HCT116 (cell line): ENCODE results near the gene AVPI1. TPM values are rescaled to one million over a fixed set of nuclear protein-coding genes. Genes with fewer than 3 reads are reported as not detected.

Experiments
- ATAC-seq: fragments of 200-7000 bp; cut with Tn5 transposase; 2 replicates; pipeline ENCODE4 v1.9.1; 2020; ENCODE audit warnings: mild to moderate bottlenecking, moderate library complexity
- BruUV-seq: library from RNA; stranded (reverse); fragments of 400-500 nt; replicated peaks from 2 replicates; lab custom pipeline; 2021; lab: Mats Ljungman, UMichigan
- CTCF ChIA-PET: fragments of 300-600 bp; sonication (Branson Sonifier 250); formaldehyde crosslinking; loops from one replicate; lab custom pipeline; 2021; ENCODE audit warnings: antibody characterized with exemption; lab: Charles Lee
- POLR2A ChIA-PET: fragments of 300-600, 350-600 bp; sonication (Branson Sonifier 250); formaldehyde crosslinking; loops from one replicate; lab custom pipeline; 2021; ENCODE audit warnings: antibody characterized with exemption; lab: Charles Lee
- RAD21 ChIA-PET, 2 experiments: fragments of 300-600 bp; sonication (Branson Sonifier 250); formaldehyde crosslinking; loops; one replicate each; lab custom pipeline; 2023; ENCODE audit warnings: low total read pairs in 2 of 2; ENCODE audit not compliant: uncharacterized antibody in 2 of 2, unreplicated experiment in 2 of 2, low non-redundant PET in 1 of 2; lab: Charles Lee
- DNase-seq: peaks from one replicate; pipeline ENCODE4 v3.0.0-alpha.2; 2010; ENCODE audit warnings: low read depth, low spot score
- H2AFZ ChIP-seq: fragments of 200-600 bp; shearing (Covaris generic), sonication (generic); 2 replicates; pipeline ENCODE4 v1.6.1; 2017; ENCODE audit warnings: low read depth, mixed run types, mixed read lengths, antibody characterized with exemption, low read length; ENCODE audit not compliant: poor library complexity, severe bottlenecking
- H3K27ac ChIP-seq: 2 replicates; pipeline ENCODE4 v1.5.1; 2012; ENCODE audit warnings: low read depth, low read length
- H3K27me3 ChIP-seq: fragments of 200-600 bp; sonication (generic); 2 replicates; pipeline ENCODE4 v1.6.1; 2016; ENCODE audit warnings: mixed run types, low read length, mixed read lengths; ENCODE audit not compliant: insufficient read depth
- H3K36me3 ChIP-seq, 2 experiments: fragments of 200-500 bp in 1 of 2; fragments of 200-600 bp in 1 of 2; sonication (Bioruptor generic) in 1 of 2; sonication (generic) in 1 of 2; 2 replicates each; pipeline versions ENCODE4 v1.5.1 to v1.6.1; 2014 to 2016; ENCODE audit warnings: low read length in 2 of 2, inconsistent platforms in 1 of 2, mixed read lengths in 1 of 2, mixed run types in 1 of 2; ENCODE audit not compliant: insufficient read depth in 2 of 2, control insufficient read depth in 1 of 2
- H3K4me1 ChIP-seq, 2 experiments: fragments of 200-600 bp in 1 of 2; sonication (generic) in 1 of 2; 2 replicates each; pipeline versions ENCODE4 v1.5.1 to v1.6.1; 2012 to 2017; ENCODE audit warnings: low read length in 2 of 2, inconsistent platforms in 1 of 2, mild to moderate bottlenecking in 1 of 2, mixed read lengths in 1 of 2, mixed run types in 1 of 2, moderate library complexity in 1 of 2; ENCODE audit not compliant: insufficient read depth in 2 of 2, control insufficient read depth in 1 of 2
- H3K4me2 ChIP-seq: fragments of 200-600 bp; sonication (generic); 2 replicates; pipeline ENCODE4 v1.6.1; 2017; ENCODE audit warnings: mixed run types, low read length, mixed read lengths
- H3K4me3 ChIP-seq, 2 experiments: fragments of 200-600 bp in 1 of 2; sonication (generic) in 1 of 2; replicated peaks in 1 of 2; 2 replicates each; pipeline ENCODE4 v1.5.1; 2011 to 2016; ENCODE audit warnings: low read length in 2 of 2, control low read depth in 1 of 2, low read depth in 1 of 2, mild to moderate bottlenecking in 1 of 2, mixed read lengths in 1 of 2, mixed run types in 1 of 2
- H3K79me2 ChIP-seq: fragments of 200-600 bp; sonication (generic); 2 replicates; pipeline ENCODE4 v1.6.1; 2017; ENCODE audit warnings: mild to moderate bottlenecking, mixed run types, low read length, moderate library complexity, mixed read lengths; ENCODE audit not compliant: insufficient read depth
- H3K9ac ChIP-seq: fragments of 200-600 bp; sonication (generic); 2 replicates; pipeline ENCODE4 v1.6.1; 2016; ENCODE audit warnings: low read length, mixed read lengths
- H3K9me2 ChIP-seq: fragments of 200-600 bp; sonication (generic), shearing (Covaris generic); 2 replicates; pipeline ENCODE4 v1.6.1; 2017; ENCODE audit warnings: mixed run types, mild to moderate bottlenecking, moderate library complexity; ENCODE audit not compliant: insufficient read depth
- H3K9me3 ChIP-seq, 2 experiments: fragments of 200-500 bp in 1 of 2; fragments of 200-600 bp in 1 of 2; sonication (Bioruptor generic) in 1 of 2; sonication (generic) in 1 of 2; 2 replicates each; pipeline ENCODE4 v1.6.1; 2014 to 2017; ENCODE audit warnings: low read length in 2 of 2, mixed read lengths in 2 of 2, inconsistent platforms in 1 of 2, low read depth in 1 of 2, mild to moderate bottlenecking in 1 of 2, mixed run types in 1 of 2, moderate library complexity in 1 of 2; ENCODE audit not compliant: control insufficient read depth in 1 of 2, insufficient read depth in 1 of 2
- H4K20me1 ChIP-seq: fragments of 200-600 bp; sonication (generic), shearing (Covaris generic); 2 replicates; pipeline ENCODE4 v1.6.1; 2017; ENCODE audit warnings: mixed run types, mild to moderate bottlenecking, moderate library complexity; ENCODE audit not compliant: insufficient read depth
- CEBPB ChIP-seq: IDR thresholded peaks from 2 replicates; pipeline ENCODE4 v1.6.1; 2012; ENCODE audit warnings: low read depth
- CTCF ChIP-seq, 3 experiments: fragments of 200-600 bp in 1 of 3; sonication (generic) in 1 of 3; IDR thresholded peaks in 2 of 3; conservative IDR thresholded peaks in 1 of 3; 2 replicates each; pipeline ENCODE4 v1.5.1; 2012 to 2017; ENCODE audit warnings: low read depth in 2 of 3, low read length in 2 of 3, antibody characterized with exemption in 1 of 3, borderline replicate concordance in 1 of 3, control low read depth in 1 of 3, mild to moderate bottlenecking in 1 of 3, mixed read lengths in 1 of 3, mixed run types in 1 of 3, moderate library complexity in 1 of 3; ENCODE audit not compliant: insufficient read depth in 1 of 3
- EGR1 ChIP-seq: IDR thresholded peaks from 2 replicates; pipeline ENCODE4 v1.6.1; 2012; ENCODE audit warnings: low read depth
- ELF1 ChIP-seq: IDR thresholded peaks from 2 replicates; pipeline ENCODE4 v1.6.1; 2012; ENCODE audit warnings: low read depth, borderline replicate concordance
- EZH2 ChIP-seq: fragments of 200-600 bp; sonication (generic); IDR thresholded peaks from 2 replicates; pipeline ENCODE4 v1.6.1; 2017; ENCODE audit warnings: antibody characterized with exemption, mixed run types
- EZH2phosphoT487 ChIP-seq: fragments of 200-600 bp; IDR thresholded peaks from 2 replicates; pipeline ENCODE4 v1.6.1; 2018; ENCODE audit warnings: antibody characterized with exemption, borderline replicate concordance
- FOSL1 ChIP-seq: IDR thresholded peaks from 2 replicates; pipeline ENCODE4 v1.6.1; 2012; ENCODE audit warnings: low read depth
- JUND ChIP-seq: IDR thresholded peaks from 2 replicates; pipeline ENCODE4 v1.6.1; 2012
- POLR2A ChIP-seq: IDR thresholded peaks from 2 replicates; pipeline ENCODE4 v1.7.0; 2011; ENCODE audit warnings: borderline replicate concordance; ENCODE audit not compliant: insufficient read depth, insufficient read length; ENCODE audit errors: extremely low read depth
- POLR2AphosphoS5 ChIP-seq: IDR thresholded peaks from 2 replicates; pipeline ENCODE4 v1.6.1; 2011; ENCODE audit warnings: mild to moderate bottlenecking, low read depth, low read length, moderate library complexity
- RAD21 ChIP-seq: IDR thresholded peaks from 2 replicates; pipeline ENCODE4 v1.6.1; 2012; ENCODE audit warnings: low read depth, mild to moderate bottlenecking
- REST ChIP-seq: IDR thresholded peaks from 2 replicates; pipeline ENCODE4 v1.6.1; 2012; ENCODE audit warnings: low read depth
- SP1 ChIP-seq: IDR thresholded peaks from 2 replicates; pipeline ENCODE4 v1.6.1; 2012; ENCODE audit warnings: low read depth
- SRF ChIP-seq: IDR thresholded peaks from 2 replicates; pipeline ENCODE4 v1.6.1; 2012; ENCODE audit warnings: low read depth
- TCF7L2 ChIP-seq: IDR thresholded peaks from 2 replicates; pipeline ENCODE4 v1.7.0; 2011; ENCODE audit warnings: borderline replicate concordance, inconsistent platforms; ENCODE audit not compliant: insufficient read depth, insufficient read length; ENCODE audit errors: extremely low read depth
- ZBTB33 ChIP-seq: IDR thresholded peaks from 2 replicates; pipeline ENCODE4 v1.6.1; 2011; ENCODE audit warnings: mild to moderate bottlenecking, low read length, moderate library complexity; ENCODE audit not compliant: insufficient replicate concordance; ENCODE audit errors: extremely low read depth
- ZFX ChIP-seq: fragments of 450-650 bp; IDR thresholded peaks from 2 replicates; pipeline ENCODE4 v1.6.1; 2017
- ZNF274 ChIP-seq: fragments of 200-500 bp; sonication (Bioruptor generic); IDR thresholded peaks from 2 replicates; pipeline ENCODE4 v1.6.1; 2014; ENCODE audit warnings: mild to moderate bottlenecking, low read depth, low read length, inconsistent platforms
- intact Hi-C: fragments of 100-400 bp; cut with micrococcal nuclease; formaldehyde crosslinking; loops from 2 replicates; pipeline ENCODE4 v1.10.0; 2022
- total RNA-seq: library from RNA; stranded (reverse); gene quantifications from one replicate; pipeline ENCODE4 v1.2.1, GENCODE V29; 2021; ENCODE audit not compliant: unreplicated experiment

The AVPI1 gene
- total RNA-seq, 1 experiment from 2014 or later = 26.7 TPM

DNA sequence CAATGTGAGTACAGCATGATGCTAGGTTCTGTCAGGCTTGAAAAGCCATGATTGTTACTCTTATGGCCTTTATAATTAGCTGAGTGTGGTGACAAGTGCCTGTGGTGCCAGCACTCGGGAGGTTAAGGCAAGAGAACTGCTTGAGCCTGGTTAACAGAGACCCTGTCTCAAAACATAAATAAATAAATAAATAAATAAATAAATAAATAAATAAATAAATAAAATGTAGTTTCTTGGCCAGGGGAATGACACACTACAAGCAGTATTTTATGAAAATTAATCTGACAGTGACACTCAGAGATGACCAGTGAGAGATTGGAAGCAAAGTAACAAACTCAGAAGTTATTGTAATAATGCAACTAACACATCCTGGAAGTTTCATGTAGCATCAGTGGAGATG lies 51.5 kb downstream of the AVPI1 start:
- Histone ChIP-seq H3K4me2 (no peak overlapping the region), H3K27me3 (no peaks in the 10 kb centered on the region), H4K20me1 (no peaks in the 10 kb centered on the region), H3K9me2 (no peaks in the 10 kb centered on the region), H3K9ac (no peak overlapping the region), H3K4me3 (no peak overlapping the region), H3K36me3 (no peaks in the 10 kb centered on the region), H3K4me1 (peaks cover 0 to 22% of the 10 kb centered on the region in 2 experiments; a peak in 3 of 4 replicates), H3K27ac (no peak overlapping the region), H3K9me3 (no peaks in the 10 kb centered on the region), H3K79me2 (peaks cover 6% of the 10 kb centered on the region; the same call in 1 of the 2 replicates), H2AFZ (no peak overlapping the region)
- intact Hi-C loops = no loop called here
- TF ChIP-seq ZFX (no peak), SP1 (no peak), CTCF (IDR thresholded peaks at IDR 0.05 in 2 of 3, conservative IDR thresholded peaks at IDR 0.05 in 1 of 3; ENCODE audit: borderline replicate concordance in 1 of 3, insufficient read depth in 1 of 3, low read depth in 2 of 3, low read length in 2 of 3) (no peak), SRF (no peak), RAD21 (no peak), CEBPB (no peak), REST (no peak), EZH2 (no peak), ZBTB33 (no peak), POLR2AphosphoS5 (no peak), POLR2A (no peak), EGR1 (no peak), TCF7L2 (no peak), ELF1 (no peak), FOSL1 (no peak), ZNF274 (no peak), JUND (no peak), EZH2phosphoT487 (no peak)
- no TSS peak for BruUV-seq
- no peak for ATAC-seq
- POLR2A ChIA-PET = no interaction called here
- RAD21 ChIA-PET = no interaction called here
- CTCF ChIA-PET = interaction anchor here (1.6 kb wide), 1 partner anchor 82 kb away, joined by 3 read pairs; no protein-coding TSS in a partner anchor
- no peak for DNase-seq
